Coronary artery (tissue), 2 donors: ENCODE results near the gene SETD3.

Source experiments
- DNase-seq: peaks from one replicate; pipeline ENCODE4 v3.0.0-alpha.2; 2017; ENCODE audit warnings: low spot score
- H3K27ac ChIP-seq, 2 donors: fragments of 200-600 bp; sonication (generic); one replicate each; pipeline ENCODE4 v1.5.1; 2016 to 2019
- H3K4me3 ChIP-seq: fragments of 200-600 bp; sonication (generic); 2 replicates; pipeline ENCODE4 v1.5.1; 2016; ENCODE audit warnings: mild to moderate bottlenecking, moderate library complexity
- TF ChIP-seq, protein P1 (sequence below): fragments of 200-600 bp; sonication (generic); IDR thresholded peaks from one replicate; pipeline ENCODE4 v1.5.1; 2019; ENCODE audit warnings: antibody characterized with exemption

The SETD3 gene

DNA sequence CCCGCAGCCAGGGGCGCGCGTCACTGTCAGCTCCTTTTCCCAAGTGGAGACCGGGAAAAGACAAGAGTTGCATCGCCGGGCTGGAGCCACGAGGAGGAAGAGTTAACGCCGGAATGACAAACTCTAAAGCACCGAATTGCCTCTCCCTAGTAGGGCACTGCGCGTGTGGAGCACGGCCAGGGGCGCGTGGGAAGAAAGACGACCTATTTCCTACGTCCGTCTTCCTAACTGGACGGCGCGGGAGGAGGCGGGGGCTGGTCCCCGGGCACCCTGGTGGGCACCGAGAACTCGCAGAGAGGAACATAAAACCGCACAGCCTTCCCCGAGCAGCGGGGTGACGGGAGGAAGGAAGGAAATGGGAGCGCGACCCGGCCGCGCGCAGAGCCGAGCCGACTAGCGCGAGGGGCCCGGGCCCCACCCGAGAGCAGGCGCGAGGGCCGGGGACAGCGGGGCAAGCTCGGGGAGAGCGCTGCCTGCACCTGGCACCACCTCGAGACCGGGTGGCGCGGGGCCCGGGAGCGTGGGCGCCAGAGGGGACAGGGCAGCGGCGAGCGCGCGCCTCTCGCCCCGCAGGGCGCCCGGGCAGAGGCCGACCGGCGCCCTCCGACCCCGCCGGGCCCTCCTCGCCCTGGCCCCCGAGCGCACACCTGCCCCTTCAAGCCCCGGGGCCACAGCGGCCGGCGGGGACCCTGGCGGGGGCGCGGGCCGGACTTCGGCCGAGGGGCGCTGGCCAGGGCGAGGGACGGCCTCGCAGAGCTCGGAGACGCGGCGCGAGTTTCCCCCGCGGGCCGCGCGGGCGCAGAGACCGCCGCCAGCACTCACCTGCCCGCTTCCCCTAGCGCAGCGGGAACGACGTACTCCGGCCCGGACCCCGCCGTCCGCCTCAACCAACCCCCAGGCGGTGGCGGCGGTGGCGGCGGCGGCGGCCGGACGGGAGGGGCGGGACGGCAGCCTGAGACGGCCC lies at the start of gene SETD3:
Gene SETD3 (minus strand): TSS at position 954 of the 964 bp plus-strand sequence. CDS start 15,054 bp downstream, outside the sequence.
- peak within 1 kb of the TSS; percentile 98 for H3K4me3 ChIP-seq
- peak; percentile 81 for DNase-seq
- TF ChIP-seq, protein P1, sequence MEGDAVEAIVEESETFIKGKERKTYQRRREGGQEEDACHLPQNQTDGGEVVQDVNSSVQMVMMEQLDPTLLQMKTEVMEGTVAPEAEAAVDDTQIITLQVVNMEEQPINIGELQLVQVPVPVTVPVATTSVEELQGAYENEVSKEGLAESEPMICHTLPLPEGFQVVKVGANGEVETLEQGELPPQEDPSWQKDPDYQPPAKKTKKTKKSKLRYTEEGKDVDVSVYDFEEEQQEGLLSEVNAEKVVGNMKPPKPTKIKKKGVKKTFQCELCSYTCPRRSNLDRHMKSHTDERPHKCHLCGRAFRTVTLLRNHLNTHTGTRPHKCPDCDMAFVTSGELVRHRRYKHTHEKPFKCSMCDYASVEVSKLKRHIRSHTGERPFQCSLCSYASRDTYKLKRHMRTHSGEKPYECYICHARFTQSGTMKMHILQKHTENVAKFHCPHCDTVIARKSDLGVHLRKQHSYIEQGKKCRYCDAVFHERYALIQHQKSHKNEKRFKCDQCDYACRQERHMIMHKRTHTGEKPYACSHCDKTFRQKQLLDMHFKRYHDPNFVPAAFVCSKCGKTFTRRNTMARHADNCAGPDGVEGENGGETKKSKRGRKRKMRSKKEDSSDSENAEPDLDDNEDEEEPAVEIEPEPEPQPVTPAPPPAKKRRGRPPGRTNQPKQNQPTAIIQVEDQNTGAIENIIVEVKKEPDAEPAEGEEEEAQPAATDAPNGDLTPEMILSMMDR = no peak
- peak within 1 kb of the TSS; percentile 95 to 98 for H3K27ac ChIP-seq

DNA sequence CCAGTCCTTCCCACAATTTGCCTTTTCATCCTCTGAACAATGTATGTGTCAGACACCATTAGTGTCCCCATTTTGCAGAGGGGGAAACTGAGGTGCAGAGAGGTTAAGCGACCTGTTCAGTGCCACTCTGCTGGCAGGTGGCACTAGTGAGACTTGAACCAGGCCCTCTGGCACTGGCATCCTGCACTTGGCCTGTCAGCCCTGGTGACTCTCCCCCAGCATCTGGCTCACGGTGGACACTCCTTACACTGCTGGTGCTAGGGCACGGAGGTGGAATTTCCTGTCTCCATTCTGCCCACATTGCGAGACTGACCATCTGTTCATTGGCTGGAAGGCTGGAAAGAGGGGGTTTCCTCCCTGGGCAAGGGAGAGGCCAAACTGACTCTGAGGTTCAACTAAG lies 49.2 kb upstream of the SETD3 start:
- no peak overlapping the region for H3K4me3 ChIP-seq
- TF ChIP-seq, protein P1 = no peak
- no peak overlapping the region for H3K27ac ChIP-seq
- DNase-seq = no peak

DNA sequence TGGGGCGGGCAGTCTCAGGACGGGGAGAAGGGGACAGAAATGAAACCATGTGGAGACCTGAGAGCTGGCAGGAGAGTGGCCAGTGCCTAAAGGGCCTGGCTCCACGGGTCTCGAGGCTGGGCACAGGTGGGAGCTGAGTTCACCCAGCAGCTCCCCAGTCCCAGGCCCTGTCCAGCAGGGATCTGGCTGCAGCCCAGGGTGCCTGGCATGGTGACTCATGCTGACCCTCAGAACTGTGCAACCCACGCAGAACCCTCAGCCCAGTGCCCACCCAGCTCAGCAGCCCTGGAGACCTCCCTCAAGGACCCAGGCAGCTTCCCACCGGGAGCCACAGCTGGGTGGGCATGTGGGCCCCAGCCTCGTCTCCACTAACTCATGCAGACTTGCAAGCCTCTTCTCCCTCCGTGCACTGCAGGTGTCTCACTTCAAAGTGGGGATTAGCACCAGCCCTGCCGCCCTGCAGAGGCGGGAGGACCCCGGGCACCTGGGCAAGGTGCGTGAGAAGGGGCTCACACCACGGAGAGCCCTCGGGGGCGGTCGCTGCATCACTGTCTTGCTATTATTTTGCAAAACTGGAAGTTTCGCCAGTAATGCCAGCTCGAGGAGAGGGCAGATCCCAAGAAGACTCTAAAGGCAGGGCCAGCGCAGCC lies 46.9 kb upstream of the SETD3 start:
- Histone ChIP-seq H3K27ac (no peak overlapping the region), H3K4me3 (no peak overlapping the region)
- TF ChIP-seq, protein P1 = no peak
- DNase-seq = no peak

DNA sequence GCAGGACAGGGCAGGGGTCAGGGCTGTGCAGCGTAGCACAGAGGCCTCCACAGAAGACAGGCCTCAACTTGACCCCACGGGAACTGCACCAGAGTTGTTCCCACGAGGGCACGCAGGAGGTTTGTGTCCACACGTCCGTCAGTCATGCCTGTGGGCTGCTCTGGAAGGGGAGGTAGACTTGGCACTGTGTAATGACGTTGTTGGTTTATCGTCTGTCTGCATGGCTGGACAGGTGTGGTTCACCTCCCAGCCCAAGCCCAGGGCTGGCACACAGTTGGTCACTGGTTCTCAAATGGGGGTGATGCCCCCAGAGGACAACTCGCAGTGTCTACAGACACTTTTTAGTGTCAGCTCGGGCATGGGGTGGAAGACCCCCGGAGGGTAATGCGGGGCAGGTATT lies 46.4 kb upstream of the SETD3 start:
- Histone ChIP-seq H3K27ac (no peak overlapping the region), H3K4me3 (no peak overlapping the region)
- TF ChIP-seq, protein P1 = no peak
- no peak for DNase-seq

DNA sequence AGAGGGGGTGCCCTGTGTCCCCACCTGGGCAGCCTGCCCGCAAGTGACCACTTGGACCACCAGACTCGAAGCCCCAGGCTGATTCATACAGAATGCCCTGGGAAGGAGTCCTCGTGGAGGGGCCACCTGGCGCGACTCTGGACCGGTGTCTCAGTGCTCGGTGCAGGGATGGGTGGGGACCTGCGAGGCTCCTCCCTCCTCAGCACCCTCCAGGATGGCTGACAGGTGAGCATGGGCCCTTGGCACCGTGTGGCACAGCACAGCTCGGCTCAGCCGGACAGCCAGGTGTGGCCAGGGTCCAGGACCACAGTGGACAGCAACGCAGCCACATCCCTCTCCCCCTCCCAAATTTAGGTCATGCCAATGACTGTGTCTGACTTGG lies 45.0 kb upstream of the SETD3 start:
- Histone ChIP-seq H3K4me3 (no peak overlapping the region), H3K27ac (no peak overlapping the region)
- TF ChIP-seq, protein P1 = no peak
- DNase-seq = no peak

DNA sequence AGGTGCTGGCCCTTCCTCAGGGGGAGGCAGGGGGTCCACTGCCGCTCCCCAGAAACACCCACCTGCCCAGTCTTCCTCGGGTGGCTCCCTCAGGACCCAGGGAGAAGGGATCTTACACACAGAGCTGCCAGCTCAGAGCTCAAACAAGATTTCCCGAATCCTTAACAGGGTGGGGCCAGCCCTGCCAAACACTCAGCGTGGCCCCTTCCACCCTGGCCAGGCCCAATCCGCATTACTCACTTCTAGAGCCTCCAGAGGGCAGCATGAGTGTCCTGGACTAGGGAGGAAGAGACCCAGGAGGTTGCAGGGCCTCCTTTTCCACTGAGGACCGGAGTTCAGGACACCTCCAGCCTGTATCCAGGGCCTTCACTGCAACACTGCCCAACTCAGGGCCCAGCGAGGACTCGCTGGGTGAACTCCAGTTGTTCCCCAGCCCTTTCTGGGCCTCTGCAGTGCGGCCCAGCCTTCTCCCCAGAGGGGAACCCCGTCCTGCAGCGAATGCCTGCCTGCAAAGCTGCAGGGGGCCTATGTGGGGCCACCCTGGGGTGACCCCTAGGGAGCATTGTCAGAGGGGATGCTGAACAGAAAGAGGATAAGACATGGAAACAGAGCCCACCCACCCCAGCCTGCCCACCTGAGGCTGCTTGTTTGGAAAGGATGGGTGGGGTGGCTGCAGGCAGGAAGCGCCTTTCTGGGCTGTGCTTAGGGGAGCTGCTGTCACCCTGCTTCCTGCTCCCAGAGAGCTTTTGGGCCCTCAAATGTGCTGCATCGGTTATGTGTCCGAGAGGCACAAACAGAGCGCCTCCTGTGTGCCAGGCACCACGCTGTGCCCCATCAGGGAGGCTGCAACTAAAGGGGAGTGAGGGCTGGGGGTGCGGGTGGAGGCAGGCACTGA lies 44.4 kb upstream of the SETD3 start:
- TF ChIP-seq, protein P1 = no peak
- no peak for DNase-seq
- no peak overlapping the region for H3K4me3 ChIP-seq
- H3K27ac ChIP-seq = no peak overlapping the region
